Measurements from ENCODE around the gene TGFBI. TPM values are rescaled to one million over a fixed set of nuclear protein-coding genes. Genes with fewer than 3 reads are reported as not detected.

Gene TGFBI
- 2,808 and 2,889 TPM in 2 replicates for total RNA-seq

GRCh38 chr5:136028782-136029742, at the start of gene TGFBI:
Gene TGFBI, plus strand, starts transcription at chr5:136028988. Its CDS starts 68 bp downstream, at chr5:136029056.

Other genes with a start within 250 kb of the TGFBI start
- gene SLC25A48, start 194.3 kb upstream of the TGFBI start, total RNA-seq = not detected in 2 replicates
- not detected in 2 replicates for gene IL9, start 133.1 kb upstream of the TGFBI start, total RNA-seq
- not detected in 2 replicates for gene LECT2, start 74.0 kb upstream of the TGFBI start, total RNA-seq
- 37.2 and 48.8 TPM in 2 replicates for gene SMAD5, start 103.9 kb downstream of the TGFBI start, total RNA-seq
- gene SMIM32, start 164.2 kb downstream of the TGFBI start, total RNA-seq = 0.16 TPM in 1 of 2 replicates, not detected in the other

Measured in epithelial cell of alveolus of lung (primary cell).